TTC549 (cell line): Measurements from ENCODE around the gene DNAH7.
"Not testable (repeated sequence)": the region's sequence is repeated elsewhere in the genome, so short reads cannot be mapped to it uniquely, and the experiment has no call there.

Source experiments
- FAIRE-seq: peaks from 2 replicates; lab custom pipeline; 2012; peaks lifted over from hg19 to GRCh38; lab: Jason Lieb, UNC

Gene DNAH7

GRCh38 chr2:196068271-196069209 lies at the start of gene DNAH7:
Gene DNAH7 (minus strand): TSS chr2:196068837. CDS start chr2:196068711, 126 bp downstream.
- FAIRE-seq: no peak

GRCh38 chr2:196117214-196117705 lies 48.6 kb upstream of the DNAH7 start:
- FAIRE-seq: no peak

- no peak for FAIRE-seq
Observed at GRCh38 chr2:196113061-196113974, 44.7 kb upstream of the DNAH7 start.

GRCh38 chr2:196112418-196113034 lies 43.9 kb upstream of the DNAH7 start:
- FAIRE-seq: no peak

DNA sequence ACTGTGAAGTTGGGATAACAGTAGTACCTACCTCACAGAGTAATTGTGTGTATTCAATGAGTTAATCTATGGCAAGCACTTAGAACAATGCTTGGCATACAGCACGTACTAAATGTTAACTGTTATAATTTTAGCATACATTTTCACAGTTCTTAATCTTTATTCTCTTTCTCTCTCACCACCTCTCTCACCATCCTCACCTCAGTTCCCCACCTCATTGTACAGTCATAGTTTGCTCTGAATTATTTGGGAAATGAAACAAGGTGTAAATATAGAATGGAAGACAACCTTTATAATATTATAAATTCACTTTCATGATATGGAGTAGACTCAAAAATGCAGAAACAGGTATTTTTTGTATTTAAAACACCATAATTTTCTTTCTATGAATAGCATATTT lies 40.0 kb upstream of the DNAH7 start:
- no peak for FAIRE-seq

DNA sequence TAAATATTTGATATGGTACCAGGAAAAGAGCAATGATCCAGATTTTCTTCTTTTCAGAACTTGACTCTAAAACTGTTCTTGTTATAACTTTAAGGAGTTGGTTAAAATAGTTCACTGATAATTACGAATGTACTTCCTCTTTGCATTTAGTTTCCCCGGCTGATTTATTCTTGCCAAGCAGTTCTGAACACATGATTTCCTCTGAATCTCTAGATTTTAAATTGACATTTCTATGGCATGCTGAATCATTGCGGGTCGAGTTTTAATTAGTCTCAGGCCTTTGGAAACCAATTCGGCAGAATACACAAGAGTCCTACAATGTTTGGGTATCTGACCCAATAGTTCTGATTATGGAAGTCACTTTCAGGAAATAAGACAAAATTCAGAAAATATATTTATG lies 37.3 kb upstream of the DNAH7 start:
- FAIRE-seq: no peak

GRCh38 chr2:196104066-196104465 lies 35.4 kb upstream of the DNAH7 start:
- FAIRE-seq: no peak

GRCh38 chr2:196103626-196104025 lies 35.0 kb upstream of the DNAH7 start:
- FAIRE-seq: no peak

- FAIRE-seq: no peak
Observed at GRCh38 chr2:196101325-196101991, 32.8 kb upstream of the DNAH7 start.

GRCh38 chr2:196099916-196100315 lies 31.3 kb upstream of the DNAH7 start:
- FAIRE-seq: no peak

GRCh38 chr2:196097864-196098660 lies 29.4 kb upstream of the DNAH7 start:
- no peak for FAIRE-seq

DNA sequence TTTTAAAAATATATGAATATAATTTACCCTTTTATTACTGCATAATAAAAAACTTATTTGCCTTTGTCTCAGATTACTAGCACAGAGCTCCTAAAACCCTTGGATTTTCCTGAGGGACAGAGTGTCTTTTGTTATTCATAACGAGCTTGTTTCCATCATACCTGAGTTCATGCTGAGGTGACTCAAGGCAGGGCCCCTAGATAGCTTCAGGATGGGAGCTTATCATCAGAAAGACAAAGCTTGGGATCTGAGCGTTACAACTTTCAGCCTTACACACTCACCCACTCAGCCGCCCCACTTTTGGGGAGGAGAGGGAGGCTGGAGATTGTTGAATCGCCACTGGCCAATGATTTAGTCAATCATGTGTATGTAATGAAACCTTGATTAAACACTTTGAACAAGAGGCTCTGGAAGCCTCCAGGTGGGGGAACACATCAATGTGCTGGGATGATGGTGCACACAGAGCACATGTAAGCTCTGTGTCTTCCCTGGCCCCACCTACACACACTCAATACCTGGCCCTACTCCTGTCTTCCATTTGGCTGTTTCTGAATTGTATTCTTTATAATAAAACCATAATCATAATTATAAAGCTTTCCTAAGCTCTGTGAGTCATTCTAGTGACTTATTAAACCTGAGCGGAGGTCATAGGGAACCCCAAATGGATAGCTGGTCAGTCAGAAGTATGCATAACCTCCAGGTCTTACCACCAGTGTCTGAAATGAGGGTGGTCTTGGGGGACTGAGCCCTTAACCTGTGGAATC lies 28.5 kb upstream of the DNAH7 start:
- FAIRE-seq: no peak

GRCh38 chr2:196096264-196096663 lies 27.6 kb upstream of the DNAH7 start:
- FAIRE-seq: no peak

DNA sequence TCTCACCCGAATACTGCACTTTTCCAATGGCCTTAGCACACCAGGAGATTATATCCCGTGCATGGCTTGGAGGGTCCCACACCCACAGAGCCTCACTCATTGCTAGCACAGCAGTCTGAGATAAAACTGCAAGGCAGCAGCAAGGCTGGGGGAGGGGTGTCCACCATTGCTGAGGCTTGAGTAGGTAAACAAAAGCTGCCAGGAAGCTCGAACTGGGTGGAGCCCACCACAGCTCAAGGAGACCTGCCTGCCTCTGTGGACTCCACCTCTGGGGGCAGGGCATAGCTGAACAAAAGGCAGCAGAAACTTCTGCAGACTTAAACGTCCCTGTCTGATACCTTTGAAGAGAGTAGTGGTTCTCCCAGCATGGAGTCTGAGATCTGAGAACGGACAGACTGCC lies 20.8 kb upstream of the DNAH7 start:
- not testable (repeated sequence) for FAIRE-seq

GRCh38 chr2:196088203-196088602 lies 19.6 kb upstream of the DNAH7 start:
- FAIRE-seq: no peak

GRCh38 chr2:196086517-196087368 lies 18.1 kb upstream of the DNAH7 start:
- no peak for FAIRE-seq

- FAIRE-seq: no peak
Observed at GRCh38 chr2:196083601-196084000, 15.0 kb upstream of the DNAH7 start.

- no peak for FAIRE-seq
Observed at GRCh38 chr2:196080526-196080925, 11.9 kb upstream of the DNAH7 start.

DNA sequence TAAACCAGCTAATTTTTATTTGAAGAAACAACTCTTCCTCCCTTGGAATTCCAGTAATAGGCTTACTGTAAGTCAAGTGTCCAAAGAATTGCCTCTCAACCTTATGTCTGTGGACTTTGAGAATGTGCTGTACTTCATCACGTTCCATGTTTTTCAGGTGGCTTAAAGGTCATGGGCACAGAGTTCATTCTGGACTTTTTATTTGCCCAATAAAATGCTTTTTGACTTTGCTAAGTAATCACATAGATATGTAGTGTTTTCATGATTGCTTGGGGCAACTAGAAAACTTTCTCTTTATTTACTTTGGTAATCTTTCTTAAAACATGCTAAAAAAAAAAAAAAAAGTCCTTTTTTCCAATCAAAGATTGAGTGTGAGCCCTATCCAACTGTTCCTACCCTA lies 10.4 kb upstream of the DNAH7 start:
- no peak for FAIRE-seq
